ENCODE measurements around the gene COL15A1. TPM values are rescaled to one million over a fixed set of nuclear protein-coding genes. Genes with fewer than 3 reads are reported as not detected.

COL15A1 gene
- total RNA-seq, 2 experiments from 2014 or later: 0.20 to 0.42 TPM

- Mint-ChIP-seq H3K27me3 (no peaks in the 10 kb centered on the region), H3K9me3 (peaks cover 2% of the 10 kb centered on the region), H3K4me1 (peaks cover 56% of the 10 kb centered on the region), H3K27ac (peak overlapping the region; percentile 71), H3K36me3 (peaks cover 18% of the 10 kb centered on the region), H3K4me3 (no peak overlapping the region)
- ATAC-seq (ENCODE audit: low read depth) (no peak), DNase-seq (no peak)
- POLR2A ChIA-PET: interaction anchor here (0.6 to 1.9 kb wide), 5 partner anchors 19 to 51 kb away, joined by 3 to 7 read pairs (median 6); partner anchors contain the start of gene TGFBR1
Measured at GRCh38 chr9:99052815-99053715, 109.4 kb downstream of the COL15A1 start.

- H3K4me3 Mint-ChIP-seq: no peak overlapping the region
- no peak for ATAC-seq (ENCODE audit: low read depth)
- H3K36me3 Mint-ChIP-seq: peaks cover 20% of the 10 kb centered on the region
- no peak overlapping the region for H3K27ac Mint-ChIP-seq
- DNase-seq: no peak
- POLR2A ChIA-PET: interaction anchor here (0.5 to 1.9 kb wide), 3 partner anchors 12 to 49 kb away, joined by 5 to 8 read pairs (median 6); partner anchors contain the start of gene TGFBR1
- no peaks in the 10 kb centered on the region for H3K27me3 Mint-ChIP-seq
- H3K9me3 Mint-ChIP-seq: peaks cover 2% of the 10 kb centered on the region
- H3K4me1 Mint-ChIP-seq: peaks cover 62% of the 10 kb centered on the region
Measured at GRCh38 chr9:99054581-99054980, 110.9 kb downstream of the COL15A1 start.

- H3K27me3 Mint-ChIP-seq: no peaks in the 10 kb centered on the region
- no peak overlapping the region for H3K4me3 Mint-ChIP-seq
- H3K9me3 Mint-ChIP-seq: peaks cover 2% of the 10 kb centered on the region
- ATAC-seq (ENCODE audit: low read depth): no peak
- peak overlapping the region; percentile 7 for H3K27ac Mint-ChIP-seq
- POLR2A ChIA-PET: interaction anchor here (0.5 to 1.9 kb wide), 3 partner anchors 11 to 48 kb away, joined by 3 to 8 read pairs (median 5); partner anchors contain the start of gene TGFBR1
- H3K4me1 Mint-ChIP-seq: peaks cover 58% of the 10 kb centered on the region
- DNase-seq: no peak
- H3K36me3 Mint-ChIP-seq: peaks cover 22% of the 10 kb centered on the region
Measured at GRCh38 chr9:99055384-99055783, 111.7 kb downstream of the COL15A1 start.

- Mint-ChIP-seq H3K36me3 (peaks cover 23% of the 10 kb centered on the region), H3K27me3 (no peaks in the 10 kb centered on the region), H3K4me1 (peaks cover 58% of the 10 kb centered on the region), H3K4me3 (no peak overlapping the region), H3K27ac (no peak overlapping the region), H3K9me3 (peaks cover 2% of the 10 kb centered on the region)
- DNase-seq (no peak), ATAC-seq (ENCODE audit: low read depth) (no peak)
- POLR2A ChIA-PET: interaction anchor here (0.8 to 1.9 kb wide), 2 partner anchors 41 to 48 kb away, joined by 3 to 8 read pairs; partner anchors contain the start of gene TGFBR1
Measured at GRCh38 chr9:99056186-99056585, 112.5 kb downstream of the COL15A1 start.

DNA sequence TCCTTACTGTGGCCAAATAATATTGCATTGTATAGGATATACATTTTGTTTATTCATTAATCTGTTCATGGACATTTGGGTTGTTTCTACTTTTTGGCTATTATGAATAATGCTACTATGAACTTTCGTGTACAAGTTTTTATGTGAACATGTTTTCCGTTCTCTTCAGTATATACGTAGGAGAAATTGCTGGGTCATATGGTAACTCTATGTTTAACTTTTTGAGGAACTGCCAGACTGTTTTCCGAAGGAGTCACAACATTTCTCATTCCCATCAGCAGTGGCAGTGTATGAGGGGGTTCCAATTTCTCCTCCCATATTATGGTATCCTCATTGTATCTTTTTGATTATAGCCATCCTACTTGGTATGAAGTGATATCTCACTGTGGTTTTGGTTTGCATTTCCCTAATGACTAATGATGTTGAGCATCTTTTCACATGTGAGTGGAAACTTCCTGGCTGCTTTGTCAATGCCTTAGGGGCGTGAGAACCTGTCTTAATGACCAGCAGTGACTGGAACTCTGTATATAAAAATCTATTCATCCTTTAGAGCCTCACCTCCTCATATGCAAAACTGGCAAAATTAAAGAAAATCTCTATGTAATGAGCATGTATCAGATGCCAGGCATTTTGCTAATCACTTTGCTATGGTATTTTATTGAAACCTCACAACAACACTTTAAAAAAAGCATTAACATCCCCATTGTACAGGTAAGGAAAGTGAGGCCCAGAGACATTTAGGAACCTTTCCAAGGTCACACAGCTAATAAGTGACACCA lies 113.4 kb downstream of the COL15A1 start:
- Mint-ChIP-seq H3K27ac (peak overlapping the region; percentile 97), H3K9me3 (peaks cover 2% of the 10 kb centered on the region), H3K4me1 (peaks cover 61% of the 10 kb centered on the region), H3K36me3 (peaks cover 25% of the 10 kb centered on the region), H3K27me3 (peaks cover 1% of the 10 kb centered on the region), H3K4me3 (peak overlapping the region; percentile 85)
- DNase-seq (no peak), ATAC-seq (ENCODE audit: low read depth) (no peak)
- POLR2A ChIA-PET: interaction anchor here (0.9 to 3.9 kb wide), 10 partner anchors 11 to 78 kb away, joined by 3 to 62 read pairs (median 8); partner anchors contain the start of gene TGFBR1

DNA sequence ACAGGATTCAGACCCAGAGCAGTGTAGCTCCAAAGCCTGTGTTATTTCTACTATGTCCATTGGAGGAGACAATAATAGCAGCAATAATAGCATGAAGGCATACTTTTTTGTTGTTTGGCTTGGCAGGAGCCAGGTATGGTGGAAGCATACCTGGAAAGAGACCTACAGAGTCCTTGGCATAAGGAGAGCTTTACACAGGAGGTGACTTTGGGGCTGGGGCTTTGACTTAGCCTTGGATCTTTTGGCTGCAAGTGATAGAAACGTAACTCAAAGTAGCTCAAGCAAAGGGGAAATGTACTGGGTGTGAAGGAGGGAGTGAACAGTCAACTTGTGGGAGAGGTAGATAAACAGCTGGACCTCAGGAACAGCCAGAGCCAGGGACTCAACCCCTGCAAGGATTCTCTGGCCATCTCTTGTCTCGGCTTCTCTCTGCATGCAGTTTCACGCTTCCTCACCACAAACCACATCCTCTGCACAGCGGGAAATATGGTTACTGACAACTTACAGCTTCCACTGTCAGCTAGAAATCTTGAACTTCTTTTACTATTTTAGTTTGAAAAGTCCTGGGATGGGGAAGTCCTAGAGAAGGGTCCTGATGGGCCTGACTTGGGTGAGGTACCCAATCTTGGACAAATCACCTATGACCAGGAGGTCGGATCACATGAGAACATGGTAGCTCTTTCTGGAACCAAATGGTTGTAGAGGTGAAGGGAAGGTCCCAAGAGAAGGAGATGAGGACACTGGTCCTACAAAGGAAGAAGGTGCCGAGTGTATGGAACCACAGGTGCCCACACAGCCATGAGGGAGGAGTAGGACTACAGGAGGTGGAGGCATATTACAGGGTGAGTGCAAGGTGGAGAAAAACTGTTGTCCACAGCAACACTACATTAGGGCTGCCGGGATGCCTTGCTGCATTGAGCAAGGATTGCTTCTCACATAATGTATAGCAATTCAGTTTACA lies 114.2 kb downstream of the COL15A1 start:
- peak; percentile 61 for ATAC-seq (ENCODE audit: low read depth)

DNA sequence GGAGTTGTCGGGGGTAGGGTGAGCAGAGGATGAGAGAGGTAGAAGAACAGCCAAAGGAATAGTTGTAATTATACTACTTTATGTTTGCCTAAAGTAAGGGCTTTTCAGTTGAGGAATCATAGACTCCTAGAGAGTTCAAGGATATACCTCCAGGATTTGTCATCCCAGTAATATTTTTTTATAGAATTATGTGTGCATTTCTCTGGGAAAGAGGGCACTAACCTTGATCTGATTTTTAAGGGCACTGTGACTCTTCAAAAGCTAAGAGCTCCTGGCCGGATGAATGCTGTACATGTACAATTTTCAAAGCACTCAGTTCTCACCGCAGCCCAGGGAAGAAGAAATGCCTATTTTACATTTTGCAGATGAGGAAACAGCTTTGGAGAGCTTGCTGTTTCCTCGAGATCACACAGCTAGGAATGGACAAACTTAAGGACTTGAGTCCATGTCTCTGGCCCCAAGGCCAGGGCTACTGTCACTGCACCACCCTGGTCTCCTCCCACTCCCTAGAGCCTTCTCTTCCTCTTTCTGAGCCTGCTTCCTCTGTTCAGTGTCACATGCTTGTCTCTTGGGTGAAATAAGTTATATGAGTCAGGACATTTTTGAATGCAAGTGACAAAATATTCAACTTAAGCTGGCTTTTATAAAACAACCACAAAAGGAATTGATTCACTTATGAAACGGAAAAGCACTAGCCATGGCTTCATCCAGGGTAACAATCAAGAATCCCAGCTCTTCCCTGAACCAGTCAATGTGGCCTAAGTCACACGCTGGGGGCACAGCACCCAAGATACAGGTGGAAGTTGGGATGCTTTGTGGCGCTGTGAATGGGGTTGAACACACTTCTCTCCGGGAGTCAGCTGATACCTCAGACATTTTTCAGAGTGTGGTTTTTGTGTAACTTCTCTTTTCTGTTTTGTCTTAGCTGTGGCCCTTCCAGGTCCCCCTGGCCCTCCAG lies 115.5 kb downstream of the COL15A1 start:
- DNase-seq: no peak
- Mint-ChIP-seq H3K9me3 (peaks cover 2% of the 10 kb centered on the region), H3K4me1 (peaks cover 62% of the 10 kb centered on the region), H3K36me3 (peaks cover 29% of the 10 kb centered on the region), H3K27me3 (peaks cover 2% of the 10 kb centered on the region), H3K27ac (peak overlapping the region; percentile 97), H3K4me3 (peak overlapping the region; percentile 85)
- peak; percentile 73 for ATAC-seq (ENCODE audit: low read depth)
- POLR2A ChIA-PET: interaction anchor here (0.6 to 3.9 kb wide), 10 partner anchors 10 to 635 kb away, joined by 3 to 62 read pairs (median 10); partner anchors contain the start of gene TGFBR1

More for the DNA sequence above, 114.2 kb downstream of the COL15A1 start:
- peaks cover 29% of the 10 kb centered on the region for H3K36me3 Mint-ChIP-seq
- POLR2A ChIA-PET: interaction anchor here (0.9 to 3.9 kb wide), 13 partner anchors 11 to 77 kb away, joined by 3 to 62 read pairs (median 9); partner anchors contain the start of gene TGFBR1
- peak overlapping the region; percentile 85 for H3K4me3 Mint-ChIP-seq
- H3K27me3 Mint-ChIP-seq: peaks cover 2% of the 10 kb centered on the region
- peaks cover 2% of the 10 kb centered on the region for H3K9me3 Mint-ChIP-seq
- peak; percentile 73 for DNase-seq
- H3K27ac Mint-ChIP-seq: peak overlapping the region; percentile 97
- peaks cover 55% of the 10 kb centered on the region for H3K4me1 Mint-ChIP-seq

GRCh38 chr9:99060621-99061020 lies 116.9 kb downstream of the COL15A1 start:
- Mint-ChIP-seq H3K4me1 (peaks cover 65% of the 10 kb centered on the region), H3K4me3 (no peak overlapping the region)

GRCh38 chr9:99062549-99062948 lies 118.8 kb downstream of the COL15A1 start:
- peaks cover 16% of the 10 kb centered on the region for H3K36me3 Mint-ChIP-seq
- no peaks in the 10 kb centered on the region for H3K9me3 Mint-ChIP-seq
- peaks cover 55% of the 10 kb centered on the region for H3K4me1 Mint-ChIP-seq
- H3K27ac Mint-ChIP-seq: no peak overlapping the region
- peaks cover 2% of the 10 kb centered on the region for H3K27me3 Mint-ChIP-seq
- DNase-seq (no peak), ATAC-seq (ENCODE audit: low read depth) (no peak)
- POLR2A ChIA-PET: interaction anchor here (1.8 kb wide), 1 partner anchor 30 kb away, joined by 4 read pairs; no protein-coding TSS in a partner anchor
- no peak overlapping the region for H3K4me3 Mint-ChIP-seq

More at GRCh38 chr9:99060621-99061020, 116.9 kb downstream of the COL15A1 start:
- Mint-ChIP-seq H3K27ac (peak overlapping the region; percentile 45), H3K9me3 (peaks cover 2% of the 10 kb centered on the region), H3K36me3 (peaks cover 22% of the 10 kb centered on the region), H3K27me3 (peaks cover 2% of the 10 kb centered on the region)
- ATAC-seq (ENCODE audit: low read depth): no peak
- POLR2A ChIA-PET: interaction anchor here (1.8 to 3.9 kb wide), 3 partner anchors 25 to 47 kb away, joined by 5 to 62 read pairs (median 38); no protein-coding TSS in a partner anchor
- DNase-seq: no peak

- ATAC-seq (ENCODE audit: low read depth) (no peak), DNase-seq (no peak)
- Mint-ChIP-seq H3K36me3 (peaks cover 18% of the 10 kb centered on the region), H3K27me3 (peaks cover 2% of the 10 kb centered on the region), H3K27ac (no peak overlapping the region), H3K4me1 (peaks cover 47% of the 10 kb centered on the region), H3K4me3 (no peak overlapping the region), H3K9me3 (no peaks in the 10 kb centered on the region)
- POLR2A ChIA-PET: interaction anchor here (1.8 kb wide), 1 partner anchor 29 kb away, joined by 4 read pairs; no protein-coding TSS in a partner anchor
Measured at GRCh38 chr9:99063522-99063921, 119.8 kb downstream of the COL15A1 start.

DNA sequence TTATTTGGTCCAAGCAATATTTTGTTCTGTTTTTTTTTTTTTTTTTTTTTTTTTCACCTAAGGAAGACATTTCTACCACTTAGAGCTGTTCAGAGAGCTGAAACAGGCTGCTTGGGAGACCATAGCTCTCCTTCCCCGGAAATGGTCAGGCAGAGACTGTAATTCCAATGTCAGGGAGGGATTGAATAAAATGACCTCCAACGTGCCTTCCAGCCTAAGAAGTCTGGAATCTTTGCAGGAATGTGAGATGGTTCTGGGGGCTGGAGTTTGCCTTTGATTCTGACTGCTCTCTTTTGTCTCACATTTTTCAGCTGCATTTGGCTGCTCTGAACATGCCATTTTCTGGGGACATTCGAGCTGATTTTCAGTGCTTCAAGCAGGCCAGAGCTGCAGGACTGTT lies 122.9 kb downstream of the COL15A1 start:
- no peak for ATAC-seq (ENCODE audit: low read depth)

More for the DNA sequence above, 122.9 kb downstream of the COL15A1 start:
- H3K4me1 Mint-ChIP-seq: peaks cover 51% of the 10 kb centered on the region
- H3K27me3 Mint-ChIP-seq: peaks cover 2% of the 10 kb centered on the region
- H3K9me3 Mint-ChIP-seq: peaks cover 2% of the 10 kb centered on the region
- peaks cover 25% of the 10 kb centered on the region for H3K36me3 Mint-ChIP-seq
- H3K4me3 Mint-ChIP-seq: no peak overlapping the region
- H3K27ac Mint-ChIP-seq: no peak overlapping the region
- DNase-seq: no peak
- POLR2A ChIA-PET: interaction anchor here (0.6 to 1.2 kb wide), 6 partner anchors 9 to 61 kb away, joined by 3 to 7 read pairs (median 4); no protein-coding TSS in a partner anchor

All from activated naive CD8-positive, alpha-beta T cell treated with anti-CD3 and anti-CD28 coated beads, Interleukin-2, amount 10 ng/mL, durations not matched to agents 7 days and 5 days (primary cell).